HepG2 (cell line): ENCODE data around the gene SRSF3. TPM values are rescaled to one million over a fixed set of nuclear protein-coding genes. Genes with fewer than 3 reads are reported as not detected.

ENCODE experiments used
- ARNT2 ChIP-seq: sonication (generic); formaldehyde crosslinking; IDR thresholded peaks from 2 replicates; pipeline ENCODE4 v1.8.0; 2022; ENCODE audit warnings: mild to moderate bottlenecking, low read depth, missing genetic modification reagents, moderate library complexity
- ATAD3A ChIP-seq: sonication (generic); formaldehyde crosslinking; IDR thresholded peaks from 2 replicates; pipeline ENCODE4 v1.4.0; 2020; ENCODE audit warnings: missing genetic modification reagents
- BORCS8-MEF2B ChIP-seq: sonication (generic); formaldehyde crosslinking; IDR thresholded peaks from 2 replicates; pipeline ENCODE4 v1.8.0; 2022; ENCODE audit warnings: mild to moderate bottlenecking, missing genetic modification reagents
- CHCHD3 ChIP-seq: sonication (generic); formaldehyde crosslinking; IDR thresholded peaks from 2 replicates; pipeline ENCODE4 v1.8.0; 2022; ENCODE audit warnings: mild to moderate bottlenecking, missing genetic modification reagents, moderate library complexity
- FOSL2 ChIP-seq: sonication (generic); formaldehyde crosslinking; IDR thresholded peaks from 2 replicates; pipeline ENCODE4 v1.4.0; 2020; ENCODE audit warnings: missing genetic modification reagents
- GTF3A ChIP-seq: sonication (generic); formaldehyde crosslinking; conservative IDR thresholded peaks from 2 replicates; pipeline ENCODE4 v1.4.0; 2020; ENCODE audit warnings: mild to moderate bottlenecking, missing genetic modification reagents
- JUN ChIP-seq: sonication (generic); formaldehyde crosslinking; IDR thresholded peaks from 2 replicates; pipeline ENCODE4 v1.4.0; 2020; ENCODE audit warnings: mild to moderate bottlenecking, missing genetic modification reagents
- TP53 ChIP-seq: sonication (generic); formaldehyde crosslinking; conservative IDR thresholded peaks from 2 replicates; pipeline ENCODE4 v1.4.0; 2020; ENCODE audit warnings: missing genetic modification reagents
- ZBTB34 ChIP-seq: sonication (generic); formaldehyde crosslinking; IDR thresholded peaks from 2 replicates; pipeline ENCODE4 v1.8.0; 2022; ENCODE audit warnings: mild to moderate bottlenecking, missing genetic modification reagents
- ZKSCAN5 ChIP-seq: sonication (generic); formaldehyde crosslinking; IDR thresholded peaks from 2 replicates; pipeline ENCODE4 v1.5.1; 2020; ENCODE audit warnings: mild to moderate bottlenecking, missing genetic modification reagents
- ZMYM3 ChIP-seq: sonication (generic); formaldehyde crosslinking; IDR thresholded peaks from 2 replicates; pipeline ENCODE4 v1.5.1; 2020; ENCODE audit warnings: mild to moderate bottlenecking, missing genetic modification reagents
- ZNF260 ChIP-seq: sonication (generic); formaldehyde crosslinking; IDR thresholded peaks from 2 replicates; pipeline ENCODE4 v1.4.0; 2020; ENCODE audit warnings: missing genetic modification reagents, low read depth, mild to moderate bottlenecking, borderline replicate concordance
- ZNF496 ChIP-seq: sonication (generic); formaldehyde crosslinking; IDR thresholded peaks from 2 replicates; pipeline ENCODE4 v1.8.1; 2023; ENCODE audit warnings: mild to moderate bottlenecking, moderate library complexity, missing genetic modification reagents; ENCODE audit not compliant: insufficient replicate concordance
- polyA plus RNA-seq, 8 experiments: library from polyadenylated mRNA; depleted of rRNA in 3 of 8; stranded (reverse) in 7 of 8; unstranded in 1 of 8; fragments of >200 nt; fragmentation: Illumina TruSeq in 4 of 8; extraction: Trizol in 4 of 8; gene quantifications; 2 replicates each; pipeline versions ENCODE4 v1.2.1 to v1.2.3, GENCODE V29; 2011 to 2016; ENCODE audit warnings: low read depth in 4 of 8, missing spikeins in 1 of 8, mixed read lengths in 1 of 8; ENCODE audit not compliant: insufficient read depth in 1 of 8
- total RNA-seq, 5 experiments: library from RNA; depleted of rRNA; stranded (reverse); fragments of >200 nt; fragmentation: Illumina TruSeq; extraction: Trizol; gene quantifications; 2 replicates each; pipeline ENCODE4 v1.2.3, GENCODE V29; 2016; ENCODE audit warnings: low read depth in 1 of 5

SRSF3 gene
- total and polyA plus RNA-seq, 2 of the 13 experiments (the other 11 are each of a cell fraction or from before 2014, with no cell fraction given) = 206 to 684 TPM

- TF ChIP-seq ZKSCAN5 (CRISPR knock-in tag) (no peak), GTF3A (no peak), ZNF496 (CRISPR knock-in tag) (no peak), ATAD3A (CRISPR knock-in tag) (no peak), CHCHD3 (CRISPR knock-in tag) (no peak), BORCS8-MEF2B (CRISPR knock-in tag) (no peak), TP53 (CRISPR knock-in tag) (0 out of 2 replicates have a peak, but pooled peaks have one; percentile 21), ZNF260 (0 out of 2 replicates have a peak, but pooled peaks have one; percentile 89), JUN (CRISPR knock-in tag) (0 out of 2 replicates have a peak, but pooled peaks have one; percentile 3), FOSL2 (CRISPR knock-in tag) (peak; percentile 3; the same call in 1 of the 2 replicates), ARNT2 (no peak), ZMYM3 (CRISPR knock-in tag) (no peak), ZBTB34 (CRISPR knock-in tag) (no peak)
These were observed 563 bp upstream of the SRSF3 start (continued) for GRCh38 chr6:36593569-36594028.
